ENCODE results near the gene EPB41. TPM values are rescaled to one million over a fixed set of nuclear protein-coding genes. Genes with fewer than 3 reads are reported as not detected.

EPB41 gene
- total and polyA plus RNA-seq, 2 donors (not counting 3 experiments of a cell fraction or from before 2014, with no cell fraction given), result 22.3 to 45.7 TPM

GRCh38 chr1:29152046-29152805 lies 237.9 kb downstream of the EPB41 start:
- no TSS peak for BruUV-seq (replicated peaks)
- Histone ChIP-seq H3K9ac (replicated peaks; ENCODE audit: extremely low read depth, insufficient read depth, low read length) (no peak overlapping the region), H3K36me3 (ENCODE audit: control insufficient read depth in 2 of 2, extremely low read depth in 1 of 2, insufficient read depth in 2 of 2, low read length in 2 of 2) (peaks cover 29 to 42% of the 10 kb centered on the region in 2 experiments), H2AFZ (ENCODE audit: low read depth, low read length) (no peak overlapping the region), H3K27me3 (ENCODE audit: control insufficient read depth in 2 of 2, insufficient read depth in 2 of 2, low read length in 2 of 2) (no peaks in the 10 kb centered on the region), H3K4me3 (replicated peaks in 1 of 3; ENCODE audit: insufficient read depth in 1 of 3, low read depth in 1 of 3, low read length in 3 of 3) (no peak overlapping the region), H3K79me2 (ENCODE audit: control insufficient read depth, insufficient read depth, low read length) (peaks cover 12% of the 10 kb centered on the region), H4K20me1 (replicated peaks; ENCODE audit: control insufficient read depth, extremely low read depth, insufficient read depth, low read length) (no peaks in the 10 kb centered on the region), H3K4me1 (ENCODE audit: control insufficient read depth, extremely low read depth, insufficient read depth, low read length) (no peaks in the 10 kb centered on the region), H3K9me3 (replicated peaks; ENCODE audit: control insufficient read depth, insufficient read depth, low read length) (no peaks in the 10 kb centered on the region), H3K27ac (ENCODE audit: insufficient read depth, low read depth, low read length) (no peak overlapping the region), H3K9me1 (replicated peaks; ENCODE audit: control insufficient read depth, extremely low read depth, insufficient read depth, low read length) (no peaks in the 10 kb centered on the region), H3K4me2 (ENCODE audit: insufficient read depth, low read length) (no peak overlapping the region)
- intact Hi-C loops (cut with micrococcal nuclease), result no loop called here
- dilution Hi-C loops (cut with MboI; ENCODE audit: extremely low pct_ligation_motif_present, low sequenced_read_pairs), result no loop called here
- TF ChIP-seq MYC (IDR thresholded peaks at IDR 0.05; ENCODE audit: low read depth, low read length), result no peak
- POLR2A ChIA-PET, result no interaction called here
- CTCF ChIA-PET, result interaction anchor here (1.0 to 1.7 kb wide), 3 partner anchors 13 to 28 kb away, joined by 3 read pairs; no protein-coding TSS in a partner anchor
- DNase-seq (ENCODE audit: low read depth, low spot score) (no peak), FAIRE-seq (no peak)

- ChIA-PET CTCF (interaction anchor here (1.3 to 2.7 kb wide), 3 partner anchors 10 to 46 kb away, joined by 3 to 11 read pairs (median 3); no protein-coding TSS in a partner anchor), POLR2A (no interaction called here)
- FAIRE-seq, result no peak
- H3K9me1 ChIP-seq (replicated peaks; ENCODE audit: control insufficient read depth, extremely low read depth, insufficient read depth, low read length), result no peaks in the 10 kb centered on the region
- BruUV-seq (replicated peaks), result no TSS peak
- no peak for TF ChIP-seq CTCF (IDR thresholded peaks at IDR 0.05; ENCODE audit: extremely low read depth in 1 of 2, insufficient read depth in 1 of 2, low read depth in 1 of 2, low read length in 2 of 2)
- no peak for TF ChIP-seq MAX (IDR thresholded peaks at IDR 0.05; ENCODE audit: insufficient read depth, insufficient read length)
- no peak for TF ChIP-seq EZH2 (IDR thresholded peaks at IDR 0.05; ENCODE audit: borderline replicate concordance, low read depth, low read length, severe bottlenecking)
- no peak for TF ChIP-seq JUN (IDR thresholded peaks at IDR 0.05; ENCODE audit: borderline replicate concordance, insufficient read depth, insufficient read length, low read depth)
- no peak for TF ChIP-seq GATA2 (IDR thresholded peaks at IDR 0.05; ENCODE audit: insufficient read depth, insufficient read length, low read depth, low read length)
- TF ChIP-seq MYC (IDR thresholded peaks at IDR 0.05; ENCODE audit: low read depth, low read length), result no peak
- TF ChIP-seq POLR2A (IDR thresholded peaks at IDR 0.05; ENCODE audit: low read depth, low read length), result no peak
- H3K9me3 ChIP-seq (replicated peaks; ENCODE audit: control insufficient read depth, insufficient read depth, low read length), result no peaks in the 10 kb centered on the region
- no peak overlapping the region for H3K27ac ChIP-seq (ENCODE audit: insufficient read depth, low read depth, low read length)
- no peak overlapping the region for H3K4me3 ChIP-seq (replicated peaks in 1 of 3; ENCODE audit: insufficient read depth in 1 of 3, low read depth in 1 of 3, low read length in 3 of 3)
- peaks cover 17 to 23% of the 10 kb centered on the region in 2 experiments for H3K36me3 ChIP-seq (ENCODE audit: control insufficient read depth in 2 of 2, extremely low read depth in 1 of 2, insufficient read depth in 2 of 2, low read length in 2 of 2)
- peak; percentile 19 for DNase-seq (ENCODE audit: low read depth, low spot score)
- peaks cover 5% of the 10 kb centered on the region for H4K20me1 ChIP-seq (replicated peaks; ENCODE audit: control insufficient read depth, extremely low read depth, insufficient read depth, low read length)
- no peak overlapping the region for H3K9ac ChIP-seq (replicated peaks; ENCODE audit: extremely low read depth, insufficient read depth, low read length)
- H3K79me2 ChIP-seq (ENCODE audit: control insufficient read depth, insufficient read depth, low read length), result peaks cover 33% of the 10 kb centered on the region
- dilution Hi-C loops (cut with MboI; ENCODE audit: extremely low pct_ligation_motif_present, low sequenced_read_pairs) (no loop called here), intact Hi-C loops (cut with micrococcal nuclease) (no loop called here)
- H3K4me1 ChIP-seq (ENCODE audit: control insufficient read depth, extremely low read depth, insufficient read depth, low read length), result no peaks in the 10 kb centered on the region
- no peaks in the 10 kb centered on the region for H3K27me3 ChIP-seq (ENCODE audit: control insufficient read depth in 2 of 2, insufficient read depth in 2 of 2, low read length in 2 of 2)
- H2AFZ ChIP-seq (ENCODE audit: low read depth, low read length), result no peak overlapping the region
- H3K4me2 ChIP-seq (ENCODE audit: insufficient read depth, low read length), result no peak overlapping the region
These were observed 242.3 kb downstream of the EPB41 start for GRCh38 chr1:29156543-29157268.

Data from endothelial cell of umbilical vein (primary cell).